ENCODE results near the gene GDF7. TPM values are rescaled to one million over a fixed set of nuclear protein-coding genes. Genes with fewer than 3 reads are reported as not detected.
A peak's percentile ranks its signal among the peaks of the same experiment; 100 is the strongest.

The GDF7 gene
- total RNA-seq, 1 experiment from 2014 or later = 0.04 TPM

DNA sequence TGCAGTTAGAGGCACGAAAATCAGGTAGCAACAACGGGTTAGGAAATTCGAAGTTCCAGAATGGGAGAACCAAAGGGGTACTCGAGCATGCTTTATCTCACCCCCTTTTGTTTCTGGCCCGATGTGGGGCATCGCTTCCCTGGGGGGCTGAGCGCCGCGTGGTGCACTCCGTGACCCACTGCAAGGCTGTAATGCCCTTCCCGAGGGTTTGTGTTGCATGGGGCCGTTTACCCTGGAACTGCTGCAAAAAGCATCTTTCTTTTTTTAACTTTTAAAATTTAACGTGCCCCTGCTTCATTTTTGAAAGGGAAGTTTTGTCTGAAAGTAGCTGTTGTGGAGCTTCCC is 4.8 kb downstream of the GDF7 start:
- no peaks in the 10 kb centered on the region for H4K20me1 ChIP-seq (ENCODE audit: control insufficient read depth, insufficient read depth, insufficient read length)
- no peak overlapping the region for H3T11ph ChIP-seq (ENCODE audit: low read length)
- no peak overlapping the region for H3K56ac ChIP-seq (ENCODE audit: insufficient read length, low read depth, low read length)
- no peak overlapping the region for H4K8ac ChIP-seq (replicated peaks; ENCODE audit: insufficient read length, low read depth, low read length)
- no peak overlapping the region for H2BK15ac ChIP-seq (ENCODE audit: low read depth, low read length)
- no peak overlapping the region for H2AK5ac ChIP-seq (ENCODE audit: insufficient read length, low read length)
- H3K9me3 ChIP-seq (ENCODE audit: control insufficient read depth, low read depth, low read length) = no peaks in the 10 kb centered on the region
- H2AFZ ChIP-seq (ENCODE audit: low read length) = no peak overlapping the region
- no peak overlapping the region for H4K91ac ChIP-seq (ENCODE audit: insufficient read length, low read depth, low read length)
- DNase-seq = no peak
- H3K4me2 ChIP-seq (ENCODE audit: insufficient read depth, insufficient read length, low read length) = peak overlapping the region; percentile 12
- no peak overlapping the region for H2BK120ac ChIP-seq (ENCODE audit: low read depth, low read length, poor library complexity, severe bottlenecking)
- H3K27ac ChIP-seq (ENCODE audit: insufficient read length, low read depth, low read length) = no peak overlapping the region
- H3K4me3 Mint-ChIP-seq = peak overlapping the region in 1 of 2 experiments; percentile 72; a peak in 2 of 5 replicates
- H3K27ac Mint-ChIP-seq = no peak overlapping the region
- H3K79me1 ChIP-seq (ENCODE audit: insufficient read depth, low read depth, low read length, poor library complexity, severe bottlenecking) = no peaks in the 10 kb centered on the region
- TF ChIP-seq, protein P1, sequence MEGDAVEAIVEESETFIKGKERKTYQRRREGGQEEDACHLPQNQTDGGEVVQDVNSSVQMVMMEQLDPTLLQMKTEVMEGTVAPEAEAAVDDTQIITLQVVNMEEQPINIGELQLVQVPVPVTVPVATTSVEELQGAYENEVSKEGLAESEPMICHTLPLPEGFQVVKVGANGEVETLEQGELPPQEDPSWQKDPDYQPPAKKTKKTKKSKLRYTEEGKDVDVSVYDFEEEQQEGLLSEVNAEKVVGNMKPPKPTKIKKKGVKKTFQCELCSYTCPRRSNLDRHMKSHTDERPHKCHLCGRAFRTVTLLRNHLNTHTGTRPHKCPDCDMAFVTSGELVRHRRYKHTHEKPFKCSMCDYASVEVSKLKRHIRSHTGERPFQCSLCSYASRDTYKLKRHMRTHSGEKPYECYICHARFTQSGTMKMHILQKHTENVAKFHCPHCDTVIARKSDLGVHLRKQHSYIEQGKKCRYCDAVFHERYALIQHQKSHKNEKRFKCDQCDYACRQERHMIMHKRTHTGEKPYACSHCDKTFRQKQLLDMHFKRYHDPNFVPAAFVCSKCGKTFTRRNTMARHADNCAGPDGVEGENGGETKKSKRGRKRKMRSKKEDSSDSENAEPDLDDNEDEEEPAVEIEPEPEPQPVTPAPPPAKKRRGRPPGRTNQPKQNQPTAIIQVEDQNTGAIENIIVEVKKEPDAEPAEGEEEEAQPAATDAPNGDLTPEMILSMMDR (conservative IDR thresholded peaks at IDR 0.05) = no peak
- H3K23ac ChIP-seq (ENCODE audit: insufficient read length, low read depth, low read length) = no peak overlapping the region
- no peak overlapping the region for H3K14ac ChIP-seq (ENCODE audit: insufficient read depth, low read length)
- no peak overlapping the region for H2BK20ac ChIP-seq (ENCODE audit: low read depth, low read length, poor library complexity, severe bottlenecking)
- no CpG with 5 or more reads among the region's 13 CpGs for WGBS (ENCODE audit: extremely low coverage, insufficient read length, low lambda C conversion rate)
- H3K27me3 Mint-ChIP-seq (ENCODE audit: low read depth) = peaks cover 87% of the 10 kb centered on the region
- no peak overlapping the region for H3K4ac ChIP-seq (ENCODE audit: low read depth, low read length)
- peaks cover 0 to 2% (median 0%) of the 10 kb centered on the region in 3 experiments; a peak in 1 of 7 replicates for H3K36me3 Mint-ChIP-seq (ENCODE audit: insufficient read depth in 1 of 3, low read depth in 3 of 3)
- H3K27me3 ChIP-seq (ENCODE audit: insufficient read depth, low read length) = peaks cover 64% of the 10 kb centered on the region
- no peak overlapping the region for H3K18ac ChIP-seq (ENCODE audit: insufficient read length, low read depth, low read length)
- no peak overlapping the region for H2BK12ac ChIP-seq (ENCODE audit: insufficient read length, low read depth, low read length)
- peaks cover 40 to 71% of the 10 kb centered on the region in 2 experiments for H3K4me1 Mint-ChIP-seq
- no peak overlapping the region for H3K9ac ChIP-seq (ENCODE audit: extremely low read depth, insufficient read length, low read length)
- no peak overlapping the region for H4K5ac ChIP-seq (ENCODE audit: insufficient read length, low read depth, low read length)
- peaks cover 7% of the 10 kb centered on the region for H3K23me2 ChIP-seq (ENCODE audit: insufficient read length, low read depth, low read length, poor library complexity, severe bottlenecking)
- no peak overlapping the region for H2BK5ac ChIP-seq (ENCODE audit: insufficient read length, low read length)
- peaks cover 4% of the 10 kb centered on the region; the same call in 1 of the 2 replicates for H3K4me1 ChIP-seq (ENCODE audit: insufficient read depth, low read length)
- H3K9me3 Mint-ChIP-seq = peaks cover 0 to 3% of the 10 kb centered on the region in 2 experiments; a peak in 1 of 5 replicates
- H3K79me2 ChIP-seq (ENCODE audit: insufficient read depth, low read length) = no peaks in the 10 kb centered on the region

All from H9 (cell line).